Measurements from ENCODE around the gene RNF32.

The RNF32 gene

DNA sequence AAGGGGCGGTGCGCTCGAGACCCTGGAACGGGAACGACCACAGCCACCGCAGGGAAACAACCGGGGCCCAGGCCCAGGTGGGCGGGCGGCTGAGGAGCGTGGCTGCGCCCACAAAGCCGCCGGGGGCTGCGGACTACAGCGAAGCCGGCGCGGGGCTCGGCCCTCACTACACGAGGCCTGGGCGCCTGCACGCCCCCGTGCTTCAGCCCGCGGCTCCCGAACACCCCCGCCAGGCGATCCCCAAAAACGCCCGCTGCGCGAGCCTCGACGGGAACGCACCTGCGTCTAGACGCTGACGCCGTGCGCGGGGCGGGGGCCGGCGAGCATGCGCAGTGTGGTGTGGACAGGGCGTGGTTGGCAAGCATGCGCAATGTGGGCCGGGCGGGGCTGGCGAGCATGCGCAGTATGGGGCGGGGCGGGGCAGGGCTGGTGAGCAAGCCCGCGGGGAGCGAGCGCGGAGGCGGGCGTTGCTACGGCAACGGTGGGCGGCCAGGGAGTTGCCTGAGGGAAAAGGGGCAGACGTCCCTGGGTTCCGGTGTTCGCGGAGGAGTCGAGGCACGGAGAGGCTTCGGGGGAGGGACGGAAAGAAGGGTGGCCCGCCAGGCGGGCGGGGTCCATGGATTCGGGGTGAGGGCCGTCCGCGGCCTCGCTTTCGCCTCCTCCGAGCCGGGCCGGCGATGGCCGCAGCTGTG, at the start of gene RNF32:
Gene RNF32 (plus strand): TSS at position 518 of the 692 bp plus-strand sequence. CDS start 3,104 bp downstream, outside the sequence.
- DNase-seq (ENCODE audit: low read depth in 2 of 2): peak; percentile 85 to 99

GRCh38 chr7:156592155-156592884, 48.3 kb upstream of the RNF32 start:
- no peak for DNase-seq (ENCODE audit: low read depth in 2 of 2)

- DNase-seq (ENCODE audit: low read depth in 2 of 2): no peak
These were observed 46.1 kb upstream of the RNF32 start for GRCh38 chr7:156594283-156595080.

GRCh38 chr7:156600496-156600895, 40.1 kb upstream of the RNF32 start:
- DNase-seq (ENCODE audit: low read depth in 2 of 2): no peak

DNA sequence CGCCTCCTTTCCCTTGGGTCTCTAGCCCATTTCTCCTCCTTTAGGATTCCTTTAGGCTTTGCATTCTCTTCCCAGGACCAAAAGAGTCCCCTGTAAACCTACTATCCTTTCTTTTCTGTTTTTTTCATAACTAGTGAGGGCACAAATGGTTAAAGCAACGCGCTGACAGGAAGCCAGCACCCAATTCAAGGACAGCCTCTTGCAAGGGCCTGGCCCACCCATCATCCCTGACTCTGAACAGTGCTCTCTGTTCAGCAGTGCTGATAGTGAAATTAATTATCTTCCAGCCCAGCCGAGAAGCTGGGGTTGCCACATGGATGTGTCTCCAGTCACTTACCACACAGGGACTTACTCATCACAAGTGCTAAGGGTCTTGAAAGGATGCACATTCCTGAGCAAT, 38.3 kb upstream of the RNF32 start:
- DNase-seq (ENCODE audit: low read depth in 2 of 2): no peak

DNA sequence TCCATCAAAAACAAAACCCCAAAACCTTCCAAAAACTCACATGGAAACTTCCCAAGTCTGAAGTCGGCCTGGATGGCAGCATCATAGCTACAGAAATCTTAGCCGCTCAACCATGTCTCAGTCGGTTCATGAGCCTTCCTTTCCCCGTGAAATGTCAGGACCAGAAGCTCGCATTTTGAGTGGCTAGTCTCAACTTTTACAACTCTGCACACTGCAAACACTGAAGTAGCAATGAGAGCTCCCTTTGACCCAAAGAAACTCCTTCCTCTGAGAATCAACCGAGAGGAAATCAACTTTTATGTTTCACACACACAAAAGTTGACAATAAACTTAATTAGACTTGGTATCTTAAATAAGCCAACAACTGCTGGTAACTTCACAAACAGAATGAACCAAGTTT, 37.6 kb upstream of the RNF32 start:
- DNase-seq (ENCODE audit: low read depth in 2 of 2): no peak

GRCh38 chr7:156603629-156604028, 36.9 kb upstream of the RNF32 start:
- DNase-seq (ENCODE audit: low read depth in 2 of 2): no peak

DNA sequence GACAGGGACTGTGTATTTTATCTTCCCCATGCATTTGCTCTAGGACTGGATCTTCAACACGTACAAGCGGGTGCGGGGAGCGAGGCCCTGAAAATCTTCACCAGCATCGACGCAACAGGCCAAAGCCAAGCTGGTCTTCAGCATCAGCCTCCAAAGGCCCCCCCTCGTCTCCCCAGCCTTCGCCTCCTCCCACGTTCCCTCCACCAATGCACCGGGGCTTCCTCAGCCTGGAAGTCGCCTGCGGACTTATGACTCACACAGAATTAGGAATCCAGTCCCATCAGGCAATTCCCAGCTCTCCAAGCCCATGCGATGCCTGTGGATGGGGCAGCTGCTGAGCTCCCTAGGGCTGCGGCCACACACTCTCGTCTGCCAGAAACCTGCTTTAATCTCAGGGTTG, 36.3 kb upstream of the RNF32 start:
- no peak for DNase-seq (ENCODE audit: low read depth in 2 of 2)

DNA sequence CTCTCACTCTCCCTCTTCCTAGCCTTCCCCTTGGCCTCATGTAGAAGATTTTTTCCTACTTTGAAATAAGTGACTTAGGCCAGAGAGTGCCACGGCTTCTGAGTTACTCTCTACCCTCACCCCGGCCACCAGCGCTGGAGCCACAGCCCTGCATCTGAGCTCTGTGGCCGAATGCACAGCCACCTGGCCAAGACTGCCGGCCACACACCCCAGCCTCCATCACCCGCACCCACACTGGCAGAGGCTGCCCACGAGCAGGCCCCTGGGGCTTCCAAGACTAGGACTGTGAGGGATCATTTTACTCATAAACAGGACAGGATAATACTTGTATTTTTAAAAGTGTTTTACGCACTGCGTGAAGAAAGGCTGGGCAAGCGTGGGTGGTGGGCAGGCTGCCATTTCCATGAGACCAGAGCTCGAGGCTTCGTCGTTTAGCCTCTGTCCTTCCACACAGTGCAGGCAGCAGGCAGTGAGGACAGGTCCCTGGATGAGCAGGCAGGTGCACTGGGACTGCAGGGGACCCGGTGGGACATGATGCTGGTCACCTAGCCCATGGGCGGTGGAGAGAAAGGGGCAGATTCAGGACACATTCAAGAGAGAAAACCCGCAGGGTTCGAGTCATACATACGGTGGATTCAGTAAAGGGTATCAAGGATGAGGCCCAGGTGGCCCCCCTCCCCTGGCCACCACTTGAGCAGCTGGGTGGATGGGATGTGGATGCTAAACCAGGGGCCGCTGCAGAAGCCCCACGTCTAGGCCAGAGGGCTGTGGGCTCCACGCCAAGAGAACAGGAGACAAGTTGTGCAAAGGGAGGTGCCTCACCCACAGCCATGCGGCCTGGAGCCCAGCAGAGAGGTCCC, 35.5 kb upstream of the RNF32 start:
- no peak for DNase-seq (ENCODE audit: low read depth in 2 of 2)

DNA sequence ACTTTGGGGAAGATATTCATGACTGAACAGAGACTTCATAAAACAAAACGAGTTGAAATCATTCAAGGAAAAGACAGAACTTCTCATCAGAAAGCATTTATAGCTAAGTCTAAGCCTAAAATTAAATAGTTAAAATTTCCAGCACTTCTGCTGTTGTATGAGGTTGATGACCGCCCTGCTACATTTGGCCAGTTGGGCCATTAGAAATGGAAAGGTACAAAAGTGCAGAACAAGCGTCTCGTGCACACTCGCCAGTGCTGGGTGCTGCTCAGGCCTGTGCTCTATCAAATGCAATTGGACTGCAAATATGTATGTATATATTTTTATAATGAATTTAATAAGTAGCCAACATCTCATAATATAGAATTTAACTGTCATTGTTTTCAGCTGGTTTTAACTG, 34.4 kb upstream of the RNF32 start:
- DNase-seq (ENCODE audit: low read depth in 2 of 2): no peak

DNA sequence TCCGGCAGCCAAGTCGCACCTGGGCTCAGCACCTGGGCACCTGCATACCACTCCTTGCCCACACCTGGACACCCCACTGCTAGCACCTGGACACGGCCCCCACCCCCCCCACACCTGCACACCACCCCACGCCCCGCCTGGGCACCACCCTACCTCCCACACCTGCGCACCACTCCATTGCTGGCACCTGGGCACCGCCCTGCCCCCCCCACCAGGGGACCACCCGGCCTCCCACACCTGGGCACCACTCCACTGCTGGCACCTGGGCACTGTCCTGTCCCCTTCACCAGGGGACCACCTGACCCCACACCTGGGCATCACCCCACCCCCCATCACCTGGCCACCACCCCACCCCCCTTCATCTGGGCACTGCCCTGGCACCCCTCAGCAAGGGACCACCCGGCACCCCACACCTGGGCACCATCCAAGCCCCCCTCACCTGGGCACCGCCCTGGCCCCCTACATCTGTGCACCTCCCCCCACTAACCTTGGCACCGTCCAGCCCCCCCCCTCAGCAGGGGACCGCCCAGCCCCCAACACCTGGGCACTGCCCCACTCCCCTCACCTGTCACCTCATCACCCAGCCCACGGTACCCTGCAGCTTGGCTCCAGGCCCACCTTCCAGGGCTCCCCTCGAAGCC, 33.8 kb upstream of the RNF32 start:
- DNase-seq (ENCODE audit: low read depth in 2 of 2): no peak

GRCh38 chr7:156607332-156608172, 33.0 kb upstream of the RNF32 start:
- no peak for DNase-seq (ENCODE audit: low read depth in 2 of 2)

GRCh38 chr7:156608173-156608478, 32.4 kb upstream of the RNF32 start:
- DNase-seq (ENCODE audit: low read depth in 2 of 2): no peak

- DNase-seq (ENCODE audit: low read depth in 2 of 2): no peak
These were observed 31.3 kb upstream of the RNF32 start for GRCh38 chr7:156609010-156609877.

GRCh38 chr7:156610130-156610529, 30.4 kb upstream of the RNF32 start:
- DNase-seq (ENCODE audit: low read depth in 2 of 2): no peak

DNA sequence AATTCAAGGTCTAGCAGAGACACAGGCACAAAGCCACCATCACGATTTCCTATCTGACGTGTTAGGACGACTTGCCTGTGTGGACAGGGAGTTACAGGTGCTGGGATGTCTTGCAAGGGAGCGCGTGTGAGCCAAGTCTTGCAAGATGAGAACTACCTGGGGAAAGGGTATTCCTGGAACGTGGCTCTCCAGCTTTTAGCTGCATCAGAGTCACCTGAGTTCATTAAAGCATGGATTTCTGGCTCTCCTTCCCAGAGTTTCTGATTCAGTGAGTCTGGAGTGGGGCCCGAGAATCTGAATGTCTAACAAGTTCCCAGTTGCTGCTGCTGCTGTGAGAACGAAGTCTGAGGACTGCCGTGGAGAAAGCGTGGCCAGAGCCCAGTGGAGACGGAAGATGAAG, 30.0 kb upstream of the RNF32 start:
- no peak for DNase-seq (ENCODE audit: low read depth in 2 of 2)

- no peak for DNase-seq (ENCODE audit: low read depth in 2 of 2)
These were observed 29.3 kb upstream of the RNF32 start for GRCh38 chr7:156611014-156612010.

DNA sequence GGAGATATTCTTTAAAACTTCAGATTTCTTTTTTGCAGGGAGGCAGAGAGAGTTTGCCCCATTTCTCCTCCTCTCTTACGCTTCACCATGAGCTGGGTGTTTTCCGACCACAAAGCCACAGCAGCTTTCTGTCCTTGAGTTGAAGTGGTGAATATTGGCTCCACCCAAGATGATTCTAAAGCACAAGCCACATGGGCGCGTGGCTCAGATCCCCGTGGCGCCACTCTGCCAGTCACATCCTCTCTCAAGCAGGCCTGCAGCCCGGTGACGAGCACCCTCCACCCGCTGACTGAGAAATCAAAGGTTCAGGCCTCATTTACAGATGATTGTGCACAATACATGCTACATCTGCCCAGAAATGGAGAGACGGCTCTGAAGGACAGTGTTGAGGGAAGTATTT, 27.6 kb upstream of the RNF32 start:
- peak; percentile 33 to 54 for DNase-seq (ENCODE audit: low read depth in 2 of 2)
